ENCODE data around the gene TENM4.

DNA sequence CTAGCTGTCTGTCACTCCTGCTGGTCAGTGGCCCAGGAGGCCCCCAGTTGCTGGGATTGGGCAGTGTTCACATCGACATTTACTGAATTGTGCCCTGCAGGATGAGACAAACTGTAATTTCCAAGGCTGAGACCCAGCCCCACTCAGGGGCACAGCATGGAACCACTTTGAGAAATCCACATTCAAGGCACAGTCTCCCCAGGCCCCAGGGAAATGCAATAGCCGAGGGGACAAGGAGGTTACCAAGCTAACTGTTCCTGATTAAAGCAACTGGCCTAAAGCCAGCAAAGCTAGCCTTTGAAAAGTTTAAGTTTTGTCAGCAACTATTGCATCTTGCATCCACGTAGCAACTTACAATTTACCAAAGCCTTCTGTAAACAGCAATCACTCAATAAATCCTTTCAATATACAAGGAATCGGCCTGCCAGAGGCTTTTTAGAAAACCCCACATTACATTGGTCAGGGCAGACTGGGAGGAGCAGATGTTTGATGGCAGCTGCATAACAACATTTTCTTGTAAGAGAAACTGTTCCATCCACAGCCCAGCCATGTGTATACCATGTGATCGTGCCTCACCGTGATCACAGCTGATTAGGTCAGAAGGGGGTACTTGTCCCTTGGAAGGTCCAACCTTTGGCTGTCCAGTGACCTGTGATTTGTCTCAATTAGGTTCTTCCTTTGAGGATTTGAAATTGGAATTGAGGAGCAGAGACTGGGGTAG, 103.9 kb downstream of the TENM4 start:
- TF ChIP-seq EZH2 (IDR thresholded peaks at IDR 0.05; ENCODE audit: borderline replicate concordance, low read depth, low read length, severe bottlenecking): no peak
- TF ChIP-seq, protein P1, sequence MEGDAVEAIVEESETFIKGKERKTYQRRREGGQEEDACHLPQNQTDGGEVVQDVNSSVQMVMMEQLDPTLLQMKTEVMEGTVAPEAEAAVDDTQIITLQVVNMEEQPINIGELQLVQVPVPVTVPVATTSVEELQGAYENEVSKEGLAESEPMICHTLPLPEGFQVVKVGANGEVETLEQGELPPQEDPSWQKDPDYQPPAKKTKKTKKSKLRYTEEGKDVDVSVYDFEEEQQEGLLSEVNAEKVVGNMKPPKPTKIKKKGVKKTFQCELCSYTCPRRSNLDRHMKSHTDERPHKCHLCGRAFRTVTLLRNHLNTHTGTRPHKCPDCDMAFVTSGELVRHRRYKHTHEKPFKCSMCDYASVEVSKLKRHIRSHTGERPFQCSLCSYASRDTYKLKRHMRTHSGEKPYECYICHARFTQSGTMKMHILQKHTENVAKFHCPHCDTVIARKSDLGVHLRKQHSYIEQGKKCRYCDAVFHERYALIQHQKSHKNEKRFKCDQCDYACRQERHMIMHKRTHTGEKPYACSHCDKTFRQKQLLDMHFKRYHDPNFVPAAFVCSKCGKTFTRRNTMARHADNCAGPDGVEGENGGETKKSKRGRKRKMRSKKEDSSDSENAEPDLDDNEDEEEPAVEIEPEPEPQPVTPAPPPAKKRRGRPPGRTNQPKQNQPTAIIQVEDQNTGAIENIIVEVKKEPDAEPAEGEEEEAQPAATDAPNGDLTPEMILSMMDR (IDR thresholded peaks at IDR 0.05; ENCODE audit: borderline replicate concordance, extremely low read depth, low read length, poor library complexity, severe bottlenecking): no peak

All from DND-41 (cell line).